HepG2 (cell line): ENCODE data around the gene TMEM97. TPM values are rescaled to one million over a fixed set of nuclear protein-coding genes. Genes with fewer than 3 reads are reported as not detected.

Source experiments
- ATF7 ChIP-seq, 2 experiments: fragments of 450-650 bp in 1 of 2; sonication (generic) in 1 of 2; formaldehyde crosslinking in 1 of 2; IDR thresholded peaks; 2 replicates each; pipeline versions ENCODE4 v1.4.0 to v1.6.1; 2016 to 2020; ENCODE audit warnings: antibody characterized with exemption in 1 of 2, mild to moderate bottlenecking in 1 of 2, missing genetic modification reagents in 1 of 2
- HDAC6 ChIP-seq: fragments of 200-600 bp; sonication (generic); IDR thresholded peaks from 2 replicates; pipeline ENCODE4 v1.7.0; 2017; ENCODE audit warnings: mild to moderate bottlenecking, antibody characterized with exemption, low read length, low read depth
- MTF1 ChIP-seq: sonication (generic); formaldehyde crosslinking; IDR thresholded peaks from 2 replicates; pipeline ENCODE4 v1.5.0; 2020; ENCODE audit warnings: missing genetic modification reagents
- PAX8 ChIP-seq: sonication (generic); formaldehyde crosslinking; IDR thresholded peaks from 2 replicates; pipeline ENCODE4 v1.8.0; 2022; ENCODE audit warnings: mild to moderate bottlenecking, missing genetic modification reagents, borderline replicate concordance
- PHF21A ChIP-seq: sonication (generic); formaldehyde crosslinking; IDR thresholded peaks from 2 replicates; pipeline ENCODE4 v1.5.0; 2020; ENCODE audit warnings: mild to moderate bottlenecking, missing genetic modification reagents
- TCF7L2 ChIP-seq: IDR thresholded peaks from 2 replicates; pipeline ENCODE4 v1.6.1; 2011; ENCODE audit warnings: mild to moderate bottlenecking, low read depth, low read length, moderate library complexity
- ZBTB20 ChIP-seq: sonication (generic); formaldehyde crosslinking; IDR thresholded peaks from 2 replicates; pipeline ENCODE4 v1.8.1; 2023; ENCODE audit warnings: missing genetic modification reagents, low read depth, mild to moderate bottlenecking, borderline replicate concordance
- ZIK1 ChIP-seq: sonication (generic); formaldehyde crosslinking; IDR thresholded peaks from 2 replicates; pipeline ENCODE4 v1.5.0; 2020; ENCODE audit warnings: mild to moderate bottlenecking, low read depth, missing genetic modification reagents, borderline replicate concordance
- ZNF101 ChIP-seq: sonication (generic); formaldehyde crosslinking; IDR thresholded peaks from 2 replicates; pipeline ENCODE4 v1.4.0; 2020; ENCODE audit warnings: mild to moderate bottlenecking, low read depth, missing genetic modification reagents, borderline replicate concordance
- ZNF121 ChIP-seq: sonication (generic); formaldehyde crosslinking; IDR thresholded peaks from 2 replicates; pipeline ENCODE4 v1.5.0; 2020; ENCODE audit warnings: mild to moderate bottlenecking, missing genetic modification reagents
- ZNF34 ChIP-seq: sonication (generic); formaldehyde crosslinking; IDR thresholded peaks from 2 replicates; pipeline ENCODE4 v1.4.0; 2020; ENCODE audit warnings: mild to moderate bottlenecking, missing genetic modification reagents, borderline replicate concordance
- ZNF761 ChIP-seq: sonication (generic); formaldehyde crosslinking; conservative IDR thresholded peaks from 2 replicates; pipeline ENCODE4 v1.4.0; 2020; ENCODE audit warnings: mild to moderate bottlenecking, missing genetic modification reagents
- polyA plus RNA-seq, 8 experiments: library from polyadenylated mRNA; depleted of rRNA in 3 of 8; stranded (reverse) in 7 of 8; unstranded in 1 of 8; fragments of >200 nt; fragmentation: Illumina TruSeq in 4 of 8; extraction: Trizol in 4 of 8; gene quantifications; 2 replicates each; pipeline versions ENCODE4 v1.2.1 to v1.2.3, GENCODE V29; 2011 to 2016; ENCODE audit warnings: low read depth in 4 of 8, missing spikeins in 1 of 8, mixed read lengths in 1 of 8; ENCODE audit not compliant: insufficient read depth in 1 of 8
- total RNA-seq, 5 experiments: library from RNA; depleted of rRNA; stranded (reverse); fragments of >200 nt; fragmentation: Illumina TruSeq; extraction: Trizol; gene quantifications; 2 replicates each; pipeline ENCODE4 v1.2.3, GENCODE V29; 2016; ENCODE audit warnings: low read depth in 1 of 5
- TF ChIP-seq, protein P1 (sequence below): sonication (generic); formaldehyde crosslinking; IDR thresholded peaks from 2 replicates; pipeline ENCODE4 v1.4.0; 2020; ENCODE audit warnings: mild to moderate bottlenecking, missing genetic modification reagents
- TF ChIP-seq, protein P2 (sequence below): IDR thresholded peaks from 2 replicates; pipeline ENCODE4 v1.6.1; 2016; ENCODE audit warnings: control low read depth
- TF ChIP-seq, protein P3 (sequence below): sonication (generic); formaldehyde crosslinking; IDR thresholded peaks from 2 replicates; pipeline ENCODE4 v1.4.0; 2020; ENCODE audit warnings: missing genetic modification reagents, mild to moderate bottlenecking, borderline replicate concordance
- TF ChIP-seq, protein P4 (sequence below): IDR thresholded peaks from 2 replicates; pipeline ENCODE4 v1.6.1; 2016; ENCODE audit warnings: low read depth, control low read depth
- TF ChIP-seq, protein P5 (sequence below): IDR thresholded peaks from 2 replicates; pipeline ENCODE4 v1.6.1; 2016

Gene TMEM97
- total and polyA plus RNA-seq, 2 of the 13 experiments (the other 11 are each of a cell fraction or from before 2014, with no cell fraction given): 69.6 to 137 TPM

DNA sequence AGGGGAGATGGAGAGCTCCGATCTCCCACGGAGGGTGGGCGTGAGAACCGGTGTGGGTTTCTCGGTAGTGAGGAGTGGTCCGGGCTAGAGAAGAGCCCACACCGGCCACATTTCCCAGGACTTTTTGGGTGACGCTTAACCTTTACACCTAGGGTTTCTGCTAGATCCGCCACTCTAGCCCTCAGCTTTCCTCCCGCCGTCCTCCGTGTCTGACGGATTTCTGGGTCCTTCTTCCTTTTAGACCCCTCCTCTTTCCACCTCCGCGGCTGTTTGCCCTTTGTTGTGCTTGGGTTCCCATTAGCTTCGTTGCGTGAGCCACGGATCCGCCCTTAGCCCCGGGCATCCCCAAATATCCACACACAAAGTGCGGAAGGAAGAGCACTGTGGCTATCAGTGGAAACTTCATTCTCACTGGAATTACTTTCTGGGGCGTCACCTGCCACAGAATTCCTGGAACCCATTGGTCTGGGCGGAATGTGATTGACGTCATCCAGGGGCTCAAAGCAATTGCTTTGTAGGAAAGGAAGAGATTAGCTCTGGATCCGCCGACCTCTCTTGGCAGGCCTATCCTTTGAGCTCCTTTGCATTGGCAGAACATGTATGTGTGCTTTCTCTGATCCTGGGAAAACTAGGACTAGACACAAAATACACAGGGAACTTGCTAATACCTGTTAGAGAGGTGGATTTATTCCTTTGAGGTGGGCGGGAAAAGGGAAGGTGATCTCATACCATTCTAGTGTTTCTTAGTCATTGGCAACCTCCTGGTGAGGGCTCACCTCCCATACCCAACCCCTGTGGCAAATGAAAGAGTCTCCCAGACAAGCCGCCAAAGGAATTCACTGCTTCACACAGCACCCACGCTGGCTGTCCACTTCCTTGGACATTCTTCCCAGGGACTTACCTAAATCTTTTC lies 17.2 kb downstream of the TMEM97 start (continued):
- TF ChIP-seq PAX8: 0 out of 2 replicates have a peak, but pooled peaks have one; percentile 3
- TF ChIP-seq, protein P1, sequence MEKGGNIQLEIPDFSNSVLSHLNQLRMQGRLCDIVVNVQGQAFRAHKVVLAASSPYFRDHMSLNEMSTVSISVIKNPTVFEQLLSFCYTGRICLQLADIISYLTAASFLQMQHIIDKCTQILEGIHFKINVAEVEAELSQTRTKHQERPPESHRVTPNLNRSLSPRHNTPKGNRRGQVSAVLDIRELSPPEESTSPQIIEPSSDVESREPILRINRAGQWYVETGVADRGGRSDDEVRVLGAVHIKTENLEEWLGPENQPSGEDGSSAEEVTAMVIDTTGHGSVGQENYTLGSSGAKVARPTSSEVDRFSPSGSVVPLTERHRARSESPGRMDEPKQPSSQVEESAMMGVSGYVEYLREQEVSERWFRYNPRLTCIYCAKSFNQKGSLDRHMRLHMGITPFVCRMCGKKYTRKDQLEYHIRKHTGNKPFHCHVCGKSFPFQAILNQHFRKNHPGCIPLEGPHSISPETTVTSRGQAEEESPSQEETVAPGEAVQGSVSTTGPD (CRISPR knock-in tag): no peak
- TF ChIP-seq ZNF121 (CRISPR knock-in tag): 0 out of 2 replicates have a peak, but pooled peaks have one; percentile 15
- no peak for TF ChIP-seq ZNF761
- TF ChIP-seq, protein P2, sequence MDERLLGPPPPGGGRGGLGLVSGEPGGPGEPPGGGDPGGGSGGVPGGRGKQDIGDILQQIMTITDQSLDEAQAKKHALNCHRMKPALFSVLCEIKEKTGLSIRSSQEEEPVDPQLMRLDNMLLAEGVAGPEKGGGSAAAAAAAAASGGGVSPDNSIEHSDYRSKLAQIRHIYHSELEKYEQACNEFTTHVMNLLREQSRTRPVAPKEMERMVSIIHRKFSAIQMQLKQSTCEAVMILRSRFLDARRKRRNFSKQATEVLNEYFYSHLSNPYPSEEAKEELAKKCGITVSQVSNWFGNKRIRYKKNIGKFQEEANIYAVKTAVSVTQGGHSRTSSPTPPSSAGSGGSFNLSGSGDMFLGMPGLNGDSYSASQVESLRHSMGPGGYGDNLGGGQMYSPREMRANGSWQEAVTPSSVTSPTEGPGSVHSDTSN: no peak
- peak; percentile 41; the same call in 1 of the 2 replicates for TF ChIP-seq PHF21A (CRISPR knock-in tag)
- no peak for TF ChIP-seq MTF1 (CRISPR knock-in tag)
- peak; percentile 87 for TF ChIP-seq ATF7 (IDR thresholded peaks at IDR 0.05)
- TF ChIP-seq ATF7 (CRISPR knock-in tag; IDR thresholded peaks at IDR 0.05): no peak
- no peak for TF ChIP-seq TCF7L2
- no peak for TF ChIP-seq HDAC6
- TF ChIP-seq ZNF34: peak; percentile 13; the same call in 1 of the 2 replicates
- TF ChIP-seq ZBTB20: 0 out of 2 replicates have a peak, but pooled peaks have one; percentile 6
- TF ChIP-seq, protein P3, sequence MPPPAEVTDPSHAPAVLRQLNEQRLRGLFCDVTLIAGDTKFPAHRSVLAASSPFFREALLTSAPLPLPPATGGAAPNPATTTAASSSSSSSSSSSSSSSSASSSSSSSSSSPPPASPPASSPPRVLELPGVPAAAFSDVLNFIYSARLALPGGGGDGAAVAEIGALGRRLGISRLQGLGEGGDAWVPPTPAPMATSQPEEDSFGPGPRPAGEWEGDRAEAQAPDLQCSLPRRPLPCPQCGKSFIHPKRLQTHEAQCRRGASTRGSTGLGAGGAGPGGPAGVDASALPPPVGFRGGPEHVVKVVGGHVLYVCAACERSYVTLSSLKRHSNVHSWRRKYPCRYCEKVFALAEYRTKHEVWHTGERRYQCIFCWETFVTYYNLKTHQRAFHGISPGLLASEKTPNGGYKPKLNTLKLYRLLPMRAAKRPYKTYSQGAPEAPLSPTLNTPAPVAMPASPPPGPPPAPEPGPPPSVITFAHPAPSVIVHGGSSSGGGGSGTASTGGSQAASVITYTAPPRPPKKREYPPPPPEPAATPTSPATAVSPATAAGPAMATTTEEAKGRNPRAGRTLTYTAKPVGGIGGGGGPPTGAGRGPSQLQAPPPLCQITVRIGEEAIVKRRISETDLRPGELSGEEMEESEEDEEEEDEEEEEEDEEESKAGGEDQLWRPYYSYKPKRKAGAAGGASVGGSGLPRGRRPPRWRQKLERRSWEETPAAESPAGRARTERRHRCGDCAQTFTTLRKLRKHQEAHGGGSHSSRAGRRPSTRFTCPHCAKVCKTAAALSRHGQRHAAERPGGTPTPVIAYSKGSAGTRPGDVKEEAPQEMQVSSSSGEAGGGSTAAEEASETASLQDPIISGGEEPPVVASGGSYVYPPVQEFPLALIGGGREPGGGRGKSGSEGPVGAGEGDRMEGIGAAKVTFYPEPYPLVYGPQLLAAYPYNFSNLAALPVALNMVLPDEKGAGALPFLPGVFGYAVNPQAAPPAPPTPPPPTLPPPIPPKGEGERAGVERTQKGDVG: no peak
- no peak for TF ChIP-seq ZNF101 (CRISPR knock-in tag)
- TF ChIP-seq, protein P4, sequence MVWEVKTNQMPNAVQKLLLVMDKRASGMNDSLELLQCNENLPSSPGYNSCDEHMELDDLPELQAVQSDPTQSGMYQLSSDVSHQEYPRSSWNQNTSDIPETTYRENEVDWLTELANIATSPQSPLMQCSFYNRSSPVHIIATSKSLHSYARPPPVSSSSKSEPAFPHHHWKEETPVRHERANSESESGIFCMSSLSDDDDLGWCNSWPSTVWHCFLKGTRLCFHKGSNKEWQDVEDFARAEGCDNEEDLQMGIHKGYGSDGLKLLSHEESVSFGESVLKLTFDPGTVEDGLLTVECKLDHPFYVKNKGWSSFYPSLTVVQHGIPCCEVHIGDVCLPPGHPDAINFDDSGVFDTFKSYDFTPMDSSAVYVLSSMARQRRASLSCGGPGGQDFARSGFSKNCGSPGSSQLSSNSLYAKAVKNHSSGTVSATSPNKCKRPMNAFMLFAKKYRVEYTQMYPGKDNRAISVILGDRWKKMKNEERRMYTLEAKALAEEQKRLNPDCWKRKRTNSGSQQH (CRISPR knock-in tag): 0 out of 2 replicates have a peak, but pooled peaks have one; percentile 72
- TF ChIP-seq, protein P5, sequence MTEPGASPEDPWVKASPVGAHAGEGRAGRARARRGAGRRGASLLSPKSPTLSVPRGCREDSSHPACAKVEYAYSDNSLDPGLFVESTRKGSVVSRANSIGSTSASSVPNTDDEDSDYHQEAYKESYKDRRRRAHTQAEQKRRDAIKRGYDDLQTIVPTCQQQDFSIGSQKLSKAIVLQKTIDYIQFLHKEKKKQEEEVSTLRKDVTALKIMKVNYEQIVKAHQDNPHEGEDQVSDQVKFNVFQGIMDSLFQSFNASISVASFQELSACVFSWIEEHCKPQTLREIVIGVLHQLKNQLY (CRISPR knock-in tag): no peak
- 0 out of 2 replicates have a peak, but pooled peaks have one; percentile 8 for TF ChIP-seq ZIK1 (CRISPR knock-in tag)
